SK-N-DZ (cell line): Measurements from ENCODE around the gene NCF2. TPM values are rescaled to one million over a fixed set of nuclear protein-coding genes. Genes with fewer than 3 reads are reported as not detected.
"Not testable (repeated sequence)": the region's sequence is repeated elsewhere in the genome, so short reads cannot be mapped to it uniquely, and the experiment has no call there.

Source experiments
- DNase-seq: peaks from one replicate; pipeline ENCODE4 v3.0.0-alpha.2; 2015; ENCODE audit warnings: low spot score
- polyA plus RNA-seq, 2 experiments: library from polyadenylated mRNA; depleted of rRNA; stranded (reverse); fragments of >200 nt; gene quantifications; 2 replicates each; pipeline ENCODE4 v1.2.3, GENCODE V29; 2014

The NCF2 gene
- not detected in 2 replicates for polyA plus RNA-seq (2014; cell fraction: cytosol; rRNA removed)
- not detected in 2 replicates for polyA plus RNA-seq (2014; cell fraction: nucleus; rRNA removed)

GRCh38 chr1:183590244-183591191 is at the start of gene NCF2:
Gene NCF2, minus strand, starts transcription at chr1:183590459. Its CDS starts 130 bp downstream, at chr1:183590329.
- no peak for DNase-seq

- DNase-seq = no peak
Measured at GRCh38 chr1:183638649-183639387, 48.6 kb upstream of the NCF2 start.

- no peak for DNase-seq
Measured at GRCh38 chr1:183636783-183637182, 46.5 kb upstream of the NCF2 start.

- DNase-seq = no peak
Measured at GRCh38 chr1:183636334-183636682, 46.0 kb upstream of the NCF2 start.

GRCh38 chr1:183635606-183636333 is 45.5 kb upstream of the NCF2 start, which contains the start of gene ARPC5:
Gene ARPC5, minus strand, starts transcription at chr1:183635783. Its CDS starts 124 bp downstream, at chr1:183635659.
- DNase-seq = peak; percentile 95

GRCh38 chr1:183635099-183635605 is 44.9 kb upstream of the NCF2 start:
- no peak for DNase-seq

GRCh38 chr1:183634429-183635065 is 44.3 kb upstream of the NCF2 start:
- no peak for DNase-seq

GRCh38 chr1:183633676-183634343 is 43.6 kb upstream of the NCF2 start:
- peak; percentile 76 for DNase-seq

- DNase-seq = no peak
Measured at GRCh38 chr1:183632964-183633363, 42.7 kb upstream of the NCF2 start.

GRCh38 chr1:183632114-183632513 is 41.9 kb upstream of the NCF2 start:
- DNase-seq = no peak

GRCh38 chr1:183630748-183631147 is 40.5 kb upstream of the NCF2 start:
- DNase-seq = no peak

GRCh38 chr1:183628537-183628936 is 38.3 kb upstream of the NCF2 start:
- DNase-seq = no peak

- DNase-seq = not testable (repeated sequence)
Measured at GRCh38 chr1:183626236-183626635, 36.0 kb upstream of the NCF2 start.

GRCh38 chr1:183622884-183623785 is 32.9 kb upstream of the NCF2 start:
- DNase-seq = peak; percentile 54

GRCh38 chr1:183622013-183622412 is 31.8 kb upstream of the NCF2 start:
- no peak for DNase-seq

- DNase-seq = no peak
Measured at GRCh38 chr1:183620311-183620710, 30.1 kb upstream of the NCF2 start.

GRCh38 chr1:183619781-183620180 is 29.5 kb upstream of the NCF2 start:
- DNase-seq = no peak

- DNase-seq = not testable (repeated sequence)
Measured at GRCh38 chr1:183618202-183618601, 27.9 kb upstream of the NCF2 start.

GRCh38 chr1:183612975-183613374 is 22.7 kb upstream of the NCF2 start:
- not testable (repeated sequence) for DNase-seq
